Glomerular visceral epithelial cell (primary cell): ENCODE results near the gene RHOD.

Source experiments
- DNase-seq: peaks from one replicate; pipeline ENCODE4 v3.0.0-alpha.2; 2016; ENCODE audit errors: extremely low spot score

Gene RHOD

GRCh38 chr11:67114275-67114896 is 57.7 kb downstream of the RHOD start:
- DNase-seq = no peak

GRCh38 chr11:67116758-67117105 is 60.1 kb downstream of the RHOD start:
- no peak for DNase-seq

- DNase-seq = no peak
Observed at GRCh38 chr11:67117176-67117575, 60.5 kb downstream of the RHOD start.

- DNase-seq = peak; percentile 22
Observed at GRCh38 chr11:67117672-67118180, 61.1 kb downstream of the RHOD start.

- peak; percentile 44 for DNase-seq
Observed at GRCh38 chr11:67118181-67118766, 61.6 kb downstream of the RHOD start.

GRCh38 chr11:67118801-67119584 is 62.3 kb downstream of the RHOD start, which contains the start of gene KDM2A:
Gene KDM2A (plus strand): TSS chr11:67119263. CDS start chr11:67121317, 2,054 bp downstream.
- peak; percentile 99 for DNase-seq

- peak; percentile 28 for DNase-seq
Observed at GRCh38 chr11:67119585-67120391, 63.1 kb downstream of the RHOD start.

GRCh38 chr11:67120456-67120855 is 63.8 kb downstream of the RHOD start:
- DNase-seq = no peak

GRCh38 chr11:67120881-67121710 is 64.4 kb downstream of the RHOD start:
- peak; percentile 42 for DNase-seq
